HG02571 (cell line): ENCODE results near the gene FAM20C.
"Not testable (repeated sequence)": the region's sequence is repeated elsewhere in the genome, so short reads cannot be mapped to it uniquely, and the experiment has no call there.

Experiments
- ATAC-seq: cut with Tn5 transposase; IDR thresholded peaks from one replicate; pipeline ENCODE4 v1.9.1; 2021; ENCODE audit warnings: mild to moderate bottlenecking, moderate library complexity; ENCODE audit not compliant: unreplicated experiment

The FAM20C gene

GRCh38 chr7:289209-289755 is 96.9 kb downstream of the FAM20C start:
- no peak for ATAC-seq

DNA sequence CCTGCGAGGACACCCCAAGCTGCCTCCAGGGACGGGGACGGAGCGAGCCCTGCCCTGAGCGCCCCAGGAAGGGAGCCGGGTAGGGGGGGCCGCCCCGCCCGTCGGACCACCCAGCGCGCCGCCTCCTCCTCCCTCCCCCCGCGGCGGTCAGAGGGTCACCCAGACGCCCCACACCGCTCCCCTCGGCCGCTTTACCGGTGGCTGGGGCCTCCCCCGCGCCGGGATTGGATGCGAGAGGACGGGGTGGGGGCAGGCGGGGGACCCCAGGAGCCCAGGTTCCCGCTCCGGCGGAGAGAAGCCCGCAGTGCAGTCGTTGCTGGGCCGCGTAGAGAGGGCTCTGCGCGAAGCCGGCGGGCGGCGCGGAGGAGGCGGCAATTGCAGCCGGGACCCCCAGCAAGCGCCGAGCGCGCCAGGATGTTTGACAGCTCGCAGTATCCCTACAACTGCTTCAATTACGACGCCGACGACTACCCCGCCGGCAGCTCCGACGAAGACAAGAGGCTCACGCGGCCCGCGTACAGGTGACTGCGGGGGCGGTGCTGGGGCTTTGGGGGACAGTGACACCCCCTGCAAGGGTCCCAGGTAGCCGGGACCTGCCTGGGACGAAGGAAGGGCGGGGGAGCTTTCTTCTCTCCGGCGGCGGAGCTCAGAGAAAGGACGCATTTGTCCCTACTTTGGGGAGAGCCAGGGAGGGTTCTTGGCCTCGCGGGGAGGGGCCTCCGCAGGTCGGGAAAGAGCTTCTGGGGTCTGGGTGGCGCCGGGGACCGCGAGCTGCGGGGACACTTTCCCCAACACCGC is 97.6 kb downstream of the FAM20C start, which contains the start of gene FOXL3:
Gene FOXL3 (plus strand): TSS at position 415 of the 798 bp plus-strand sequence. CDS start 0 bp downstream, at position 415.
- ATAC-seq, result no peak

DNA sequence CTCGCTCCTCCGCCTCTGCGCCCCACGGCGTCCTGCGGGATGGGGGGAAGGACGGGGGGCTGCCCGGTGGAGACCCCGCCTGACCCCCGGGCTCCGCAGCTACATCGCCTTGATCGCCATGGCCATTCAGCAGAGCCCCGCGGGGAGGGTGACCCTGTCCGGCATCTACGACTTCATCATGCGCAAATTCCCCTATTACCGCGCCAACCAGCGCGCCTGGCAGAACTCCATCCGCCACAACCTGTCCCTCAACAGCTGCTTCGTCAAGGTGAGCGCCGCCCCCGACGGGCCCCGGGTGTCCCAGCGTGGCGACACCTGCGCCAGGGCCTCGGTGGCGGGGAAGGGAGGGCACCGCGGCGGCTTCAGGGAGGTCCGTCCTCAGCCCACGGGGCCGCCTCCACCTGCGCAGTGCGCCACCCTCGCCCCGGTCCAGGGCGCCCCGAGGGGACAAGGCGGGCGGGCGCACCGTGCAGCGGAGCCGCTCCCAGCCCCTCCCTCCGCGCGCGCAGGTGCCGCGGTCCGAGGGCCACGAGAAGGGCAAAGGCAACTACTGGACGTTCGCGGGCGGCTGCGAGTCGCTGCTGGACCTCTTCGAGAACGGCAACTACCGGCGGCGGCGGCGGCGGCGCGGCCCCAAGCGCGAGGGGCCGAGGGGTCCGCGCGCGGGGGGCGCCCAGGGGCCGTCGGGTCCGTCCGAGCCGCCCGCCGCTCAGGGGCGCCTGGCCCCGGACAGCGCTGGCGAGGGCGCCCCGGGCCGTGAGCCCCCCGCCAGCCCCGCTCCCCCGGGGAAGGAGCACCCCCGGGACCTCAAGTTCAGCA is 98.4 kb downstream of the FAM20C start:
- ATAC-seq, result no peak

DNA sequence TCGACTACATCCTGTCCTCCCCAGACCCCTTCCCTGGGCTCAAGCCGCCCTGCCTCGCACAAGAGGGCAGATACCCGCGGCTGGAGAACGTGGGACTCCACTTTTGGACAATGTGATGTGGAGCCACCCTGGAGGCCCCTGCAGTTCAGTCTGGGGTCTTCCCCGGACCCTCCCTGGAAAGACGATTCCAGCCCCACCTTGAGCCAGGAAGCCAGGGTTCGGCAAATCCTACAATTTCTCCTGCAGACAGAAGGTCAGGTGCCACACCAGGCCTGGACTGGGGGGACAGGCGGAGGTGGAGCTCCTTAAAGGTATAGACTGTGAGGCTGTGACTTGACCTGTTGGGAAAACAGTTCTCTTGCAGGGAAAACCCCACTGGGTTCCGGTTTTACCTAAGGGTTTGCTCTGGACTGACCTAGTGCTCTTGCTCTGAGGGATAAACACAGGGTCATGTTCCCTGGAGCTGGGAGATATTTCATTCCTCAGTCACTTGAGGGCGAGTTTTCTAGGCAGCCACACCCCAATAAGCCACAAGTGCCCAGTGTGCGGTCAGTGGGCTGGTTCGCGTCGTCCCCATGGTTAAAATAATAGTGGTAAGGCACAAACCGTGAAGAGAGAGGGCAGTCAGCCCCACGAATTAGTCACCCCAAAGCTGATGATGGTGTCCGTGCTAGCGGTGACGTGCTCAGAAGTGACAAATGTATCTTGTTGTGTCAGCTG is 99.2 kb downstream of the FAM20C start:
- no peak for ATAC-seq

GRCh38 chr7:292226-292625 is 99.9 kb downstream of the FAM20C start:
- ATAC-seq, result no peak

- no peak for ATAC-seq
These were observed 100.5 kb downstream of the FAM20C start for GRCh38 chr7:292826-293225.

- no peak for ATAC-seq
These were observed 101.5 kb downstream of the FAM20C start for GRCh38 chr7:293681-294439.

- no peak for ATAC-seq
These were observed 102.2 kb downstream of the FAM20C start for GRCh38 chr7:294440-295154.

DNA sequence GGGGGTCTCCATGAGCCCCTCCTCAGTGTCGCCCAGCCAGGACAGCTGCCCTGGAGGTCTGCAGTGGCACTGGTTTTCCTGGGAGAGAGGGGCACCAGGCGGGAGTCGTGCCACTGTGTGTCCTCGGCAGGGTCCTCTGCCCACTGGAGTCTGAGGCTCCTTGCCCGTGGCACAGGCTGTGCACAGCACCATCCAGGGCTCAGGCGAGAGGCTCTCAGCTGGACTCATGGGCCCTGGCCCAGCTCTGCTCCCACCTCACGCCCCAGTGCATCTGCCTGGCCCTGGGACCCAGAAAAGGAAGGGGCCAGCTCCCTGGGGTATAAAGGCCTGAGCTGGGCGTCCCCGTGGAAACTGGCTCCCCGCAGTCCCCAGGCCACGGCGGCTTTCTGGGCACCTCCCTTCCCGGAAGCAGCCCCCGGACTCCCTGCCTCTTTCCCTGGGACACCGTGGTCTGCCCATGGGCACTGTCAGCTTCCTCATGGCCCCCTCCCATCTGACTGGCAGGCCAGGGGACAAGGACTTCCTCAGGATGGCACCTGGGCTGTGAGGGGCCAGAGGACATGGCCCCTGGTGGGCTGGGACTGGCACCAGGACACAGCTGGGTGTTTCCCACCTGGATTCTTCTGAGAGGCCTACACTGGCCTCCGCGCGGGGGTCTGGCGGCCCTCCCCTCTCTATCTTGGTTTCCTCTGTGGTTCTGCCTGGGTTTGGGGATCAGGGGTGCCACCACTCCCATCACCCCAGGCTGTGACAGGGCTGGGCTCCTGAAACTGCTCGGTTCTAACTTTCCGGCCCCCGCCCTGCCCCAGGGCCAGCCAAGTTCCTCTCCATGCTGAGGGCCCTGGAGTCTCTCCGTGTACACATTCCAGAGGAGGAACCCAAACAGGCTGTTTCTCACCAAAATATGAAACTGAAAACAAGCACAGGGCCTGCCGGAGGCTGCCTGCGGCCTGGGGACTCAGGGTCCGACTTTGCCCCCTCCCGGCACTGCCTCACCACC is 103.1 kb downstream of the FAM20C start:
- no peak for ATAC-seq

DNA sequence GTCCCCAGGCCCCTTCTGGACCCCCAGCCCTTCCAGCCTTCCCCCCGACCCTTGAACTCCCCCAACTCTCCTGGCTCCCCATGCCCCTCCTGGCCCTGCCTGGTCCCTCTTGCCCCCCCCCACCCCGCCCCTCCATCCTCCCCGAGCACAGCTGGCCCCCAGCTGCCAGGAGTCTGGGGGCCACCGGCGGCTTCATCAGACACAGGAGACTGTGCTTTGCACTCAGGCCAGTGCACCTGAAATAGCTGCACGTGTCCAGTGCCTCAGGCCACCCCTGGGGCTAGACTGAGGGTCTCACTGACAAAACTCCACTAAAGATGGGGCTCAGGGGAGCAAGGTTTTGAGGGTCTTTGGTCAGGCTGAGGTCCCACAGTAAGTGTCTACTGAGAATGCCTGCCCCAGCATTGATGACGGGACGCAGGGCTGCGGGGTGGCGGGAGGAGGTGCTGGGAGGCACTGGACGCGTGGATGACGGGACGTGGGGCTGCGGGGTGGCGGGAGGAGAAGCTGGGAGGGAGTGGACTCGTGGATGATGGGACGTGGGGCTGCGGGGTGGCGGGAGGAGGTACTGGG is 104.1 kb downstream of the FAM20C start:
- ATAC-seq, result no peak

DNA sequence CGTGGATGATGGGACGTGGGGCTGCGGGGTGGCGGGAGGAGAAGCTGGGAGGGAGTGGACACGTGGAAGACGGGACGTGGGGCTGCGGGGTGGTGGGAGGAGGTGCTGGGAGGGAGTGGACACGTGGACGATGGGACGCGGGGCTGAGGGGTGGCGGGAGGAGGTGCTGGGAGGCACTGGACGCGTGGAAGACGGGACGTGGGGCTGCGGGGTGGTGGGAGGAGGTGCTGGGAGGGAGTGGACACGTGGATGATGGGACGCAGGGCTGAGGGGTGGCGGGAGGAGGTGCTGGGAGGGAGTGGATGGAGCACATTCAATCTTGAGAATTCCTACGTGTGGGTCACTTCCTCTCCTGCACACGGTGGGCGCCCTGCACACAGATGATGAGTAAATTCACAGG is 104.8 kb downstream of the FAM20C start:
- not testable (repeated sequence) for ATAC-seq

DNA sequence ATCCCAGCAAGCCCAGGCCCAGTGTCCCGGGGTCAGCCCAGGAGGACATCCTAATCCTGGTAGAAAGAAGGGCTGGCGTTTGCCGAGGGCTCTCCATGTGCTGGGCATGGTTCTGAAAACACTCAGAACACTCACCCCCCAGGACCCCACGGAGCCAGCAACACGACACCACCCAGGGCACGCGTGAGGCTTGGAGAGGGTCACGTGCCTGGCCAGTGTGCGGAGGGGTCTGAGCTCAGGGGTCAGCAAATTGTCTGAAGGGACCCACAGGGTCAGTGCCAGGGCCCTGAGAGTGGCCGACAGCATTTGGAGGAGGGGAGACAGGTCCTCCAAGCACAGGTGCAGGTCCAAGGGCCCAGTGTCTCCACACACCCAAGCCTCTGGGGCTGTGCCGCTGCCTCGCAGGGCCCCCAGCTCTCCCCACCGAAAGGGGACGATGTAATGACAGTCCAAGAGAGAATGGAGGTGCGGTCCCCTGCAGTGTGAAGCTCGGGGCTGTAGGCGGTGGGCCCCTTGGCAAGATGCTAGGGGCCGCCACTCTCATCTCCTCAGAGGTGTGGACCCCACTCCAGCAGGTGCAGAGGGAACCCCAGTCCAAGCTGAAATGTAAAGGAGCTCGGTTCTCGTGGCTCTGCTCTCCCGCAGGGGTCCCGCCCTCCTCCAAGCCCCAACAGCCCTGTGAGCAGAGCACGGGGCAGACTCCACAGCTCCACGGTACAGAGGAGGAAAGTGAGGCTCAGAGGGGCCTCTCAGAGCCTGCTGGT is 105.4 kb downstream of the FAM20C start:
- ATAC-seq, result no peak

- no peak for ATAC-seq
These were observed 106.0 kb downstream of the FAM20C start for GRCh38 chr7:298375-298702.

DNA sequence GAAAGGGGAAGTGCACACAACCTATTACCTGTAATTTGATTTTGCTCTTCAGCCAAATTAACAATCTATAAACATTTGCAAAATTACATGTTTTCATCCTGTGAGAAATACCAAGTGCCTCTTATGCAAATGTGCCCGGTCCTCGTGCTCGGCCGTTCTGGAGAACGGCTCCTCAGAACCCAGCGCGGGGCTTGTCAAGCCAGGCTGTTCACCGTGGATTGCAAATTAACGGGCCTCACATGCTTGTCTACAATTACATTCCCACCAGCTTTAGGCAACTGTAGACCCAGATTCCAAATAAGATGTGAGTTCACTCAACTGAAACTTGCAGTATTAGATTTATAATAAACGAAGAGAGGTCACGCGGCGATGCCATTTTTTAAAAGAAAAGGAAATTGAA is 106.4 kb downstream of the FAM20C start:
- no peak for ATAC-seq

DNA sequence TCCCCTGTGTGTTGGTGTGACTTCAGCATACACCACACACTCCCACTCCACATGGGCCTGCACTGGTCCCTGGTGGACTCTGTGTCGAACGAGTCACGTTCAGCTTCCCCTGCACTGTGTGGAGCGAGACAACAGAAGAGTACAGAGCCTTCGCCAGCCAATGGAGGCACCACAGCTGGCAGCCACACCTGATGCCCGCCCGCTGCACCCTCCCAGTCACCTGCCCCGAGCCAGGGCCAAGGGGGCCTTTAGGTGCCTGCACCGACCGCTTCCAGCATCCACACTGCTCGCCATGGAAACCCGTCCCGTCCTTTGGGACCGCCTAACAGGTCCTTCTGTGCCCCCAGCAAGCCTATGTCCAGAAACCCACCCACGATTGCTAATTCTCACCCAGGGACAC is 106.8 kb downstream of the FAM20C start:
- ATAC-seq, result no peak

DNA sequence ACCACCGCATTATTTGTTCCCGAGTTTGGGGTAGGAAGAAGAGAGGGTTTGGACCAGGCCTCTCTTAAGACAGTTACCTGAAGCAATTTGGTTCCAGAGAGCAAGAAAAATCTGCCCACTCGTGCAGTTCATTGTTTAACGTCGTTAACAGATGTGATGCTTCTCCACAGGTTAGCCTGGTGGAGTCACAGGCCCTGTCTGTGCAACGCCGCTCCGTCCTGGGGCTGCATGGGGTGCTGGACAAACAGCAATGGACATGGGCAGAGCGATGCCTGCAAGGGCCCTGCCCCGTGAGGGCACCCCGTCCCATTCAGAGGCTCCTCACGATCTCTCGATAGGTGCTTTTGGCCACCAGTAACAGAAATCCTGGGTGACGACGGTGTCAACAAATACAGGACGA is 107.3 kb downstream of the FAM20C start:
- ATAC-seq, result no peak

DNA sequence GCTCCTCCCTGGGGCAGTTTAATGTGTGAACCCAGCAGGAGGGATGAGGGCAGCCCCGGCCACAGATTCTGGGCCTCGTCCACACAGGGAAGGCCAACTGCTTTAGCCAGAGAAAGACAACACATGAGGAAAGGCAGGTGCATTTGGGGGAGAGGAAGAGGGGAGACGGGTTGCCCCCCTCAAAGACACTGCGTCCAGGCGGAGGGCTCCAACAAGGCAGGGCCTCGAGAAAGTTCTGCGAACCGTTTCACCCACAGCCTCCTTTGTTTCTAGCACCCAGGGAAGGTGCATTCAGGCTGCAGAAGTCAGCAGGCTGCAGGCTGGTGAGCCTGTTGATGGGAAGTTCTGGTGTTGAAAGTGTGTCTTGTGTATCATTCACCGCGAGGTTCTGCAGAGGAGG is 107.7 kb downstream of the FAM20C start:
- no peak for ATAC-seq
